ENCODE measurements around the gene HOXA1. TPM values are rescaled to one million over a fixed set of nuclear protein-coding genes. Genes with fewer than 3 reads are reported as not detected.

HOXA1 gene
- total and polyA plus RNA-seq, 2 of the 8 experiments (the other 6 are each of a cell fraction or from before 2014, with no cell fraction given), result not detected

DNA sequence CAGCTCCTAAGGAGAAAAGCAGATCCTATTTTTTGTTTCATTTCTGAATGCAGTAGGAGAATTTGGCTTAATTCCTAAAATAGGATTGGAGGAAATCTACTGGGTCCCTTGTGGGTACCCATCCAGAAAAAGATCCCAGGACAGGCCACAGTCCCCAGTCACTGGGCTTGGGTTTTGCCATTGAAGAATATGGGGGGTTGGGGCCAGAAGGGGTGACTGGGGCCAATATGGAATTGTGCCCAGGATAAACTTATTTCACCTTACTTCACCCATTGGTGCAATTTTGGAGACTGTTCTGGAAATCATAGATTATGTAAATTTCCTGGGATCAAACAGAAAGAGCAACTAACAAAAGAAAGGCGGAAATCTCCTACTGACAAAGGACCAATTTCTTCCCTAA lies 42.7 kb upstream of the HOXA1 start:
- TF ChIP-seq SIN3A (conservative IDR thresholded peaks at IDR 0.05 in 1 of 2, IDR thresholded peaks at IDR 0.05 in 1 of 2; ENCODE audit: low read depth in 1 of 2, low read length in 2 of 2) (no peak), HDAC6 (IDR thresholded peaks at IDR 0.05; ENCODE audit: low read depth, low read length) (no peak), TAF7 (optimal IDR thresholded peaks at IDR 0.05; ENCODE audit: borderline replicate concordance, low read depth, low read length) (no peak), BRCA1 (IDR thresholded peaks at IDR 0.05; ENCODE audit: low read depth, low read length) (no peak), POU5F1 (IDR thresholded peaks at IDR 0.05; ENCODE audit: low read depth, low read length) (no peak), NANOG (IDR thresholded peaks at IDR 0.05; ENCODE audit: insufficient read depth, low read depth, low read length, poor library complexity, severe bottlenecking) (no peak), EP300 (IDR thresholded peaks at IDR 0.05; ENCODE audit: borderline replicate concordance in 1 of 2, low read depth in 2 of 2, low read length in 2 of 2) (no peak), USF2 (IDR thresholded peaks at IDR 0.05; ENCODE audit: low read length) (no peak)

More for the DNA sequence above, 42.7 kb upstream of the HOXA1 start:
- H3K27me3 ChIP-seq (replicated peaks in 1 of 4; ENCODE audit: control insufficient read depth in 3 of 4, extremely low read depth in 1 of 4, insufficient read depth in 3 of 4, low read length in 3 of 4), result peaks cover 98 to 100% (median 100%) of the 10 kb centered on the region in 4 experiments
- no peak overlapping the region for H3K23ac ChIP-seq (ENCODE audit: insufficient read length)
- H2BK20ac ChIP-seq (ENCODE audit: low read length), result no peak overlapping the region
- DNase-seq (ENCODE audit: low read depth in 1 of 2, low spot score in 2 of 2) (no peak), FAIRE-seq (no peak)
- WGBS, 2 experiments (ENCODE audit: extremely low coverage in 1 of 2, insufficient coverage in 1 of 2, insufficient read length in 1 of 2, insufficient replicate concordance in 2 of 2, low coverage in 1 of 2, low lambda C conversion rate in 2 of 2, missing lambda C conversion rate in 1 of 2), result 36% methylated on average over 1 of the region's 1 CpG; no CpG with 5 or more reads in 1 of the 2 experiments
- no peaks in the 10 kb centered on the region for H3K79me2 ChIP-seq (ENCODE audit: control insufficient read depth in 1 of 2, insufficient read depth in 2 of 2, low read length in 2 of 2)
- H3K79me1 ChIP-seq (ENCODE audit: low read depth, low read length), result no peaks in the 10 kb centered on the region
- H3K4me2 ChIP-seq (ENCODE audit: insufficient read depth in 1 of 2, low read depth in 2 of 2, low read length in 2 of 2), result no peak overlapping the region
- no peak overlapping the region for H3K56ac ChIP-seq (replicated peaks; ENCODE audit: insufficient read length, low read depth, low read length)
- H3K4me3 ChIP-seq (ENCODE audit: extremely low read depth in 1 of 4, insufficient read depth in 2 of 4, low read depth in 3 of 4, low read length in 4 of 4), result no peak overlapping the region
- no peak overlapping the region for H3K9ac ChIP-seq (replicated peaks in 1 of 4; ENCODE audit: extremely low read depth in 1 of 4, low read depth in 3 of 4, low read length in 3 of 4)
- H2BK5ac ChIP-seq (ENCODE audit: low read depth, low read length), result no peak overlapping the region
- no peak overlapping the region for H3K27ac ChIP-seq (ENCODE audit: low read depth, low read length)
- H2AK5ac ChIP-seq (ENCODE audit: low read depth, low read length), result no peak overlapping the region
- no peak overlapping the region for H4K91ac ChIP-seq (replicated peaks; ENCODE audit: insufficient read length, low read length)
- H4K20me1 ChIP-seq (replicated peaks in 1 of 2; ENCODE audit: control insufficient read depth in 1 of 2, insufficient read depth in 2 of 2, low read length in 2 of 2), result peaks cover 18 to 21% of the 10 kb centered on the region in 2 experiments
- H2BK12ac ChIP-seq (ENCODE audit: low read depth, low read length), result no peak overlapping the region
- H4K5ac ChIP-seq (ENCODE audit: insufficient read length, low read depth, low read length), result no peak overlapping the region
- no peak overlapping the region for H2AFZ ChIP-seq (ENCODE audit: low read length)
- H3K4ac ChIP-seq (replicated peaks; ENCODE audit: insufficient read length, low read depth, low read length), result no peak overlapping the region
- H3K9me3 ChIP-seq (ENCODE audit: insufficient read depth in 2 of 2, low read depth in 1 of 2, low read length in 1 of 2), result no peaks in the 10 kb centered on the region
- POLR2A ChIA-PET (ENCODE audit: partially characterized antibody), result no interaction called here
- H4K8ac ChIP-seq (ENCODE audit: extremely low read depth, insufficient read depth, low read length), result no peak overlapping the region
- CTCF ChIA-PET (ENCODE audit: partially characterized antibody), result no interaction called here
- no peak overlapping the region for H3K18ac ChIP-seq (ENCODE audit: extremely low read depth, low read length)
- no peak overlapping the region for H2BK15ac ChIP-seq (ENCODE audit: low read length)
- peaks cover 0 to 10% (median 0%) of the 10 kb centered on the region in 4 experiments; a peak in 1 of 8 replicates for H3K36me3 ChIP-seq (ENCODE audit: control insufficient read depth in 2 of 4, insufficient read depth in 4 of 4, low read length in 3 of 4)
- H3K4me1 ChIP-seq (replicated peaks in 1 of 4; ENCODE audit: control insufficient read depth in 3 of 4, insufficient read depth in 4 of 4, low read length in 3 of 4), result peaks cover 0 to 6% (median 3%) of the 10 kb centered on the region in 4 experiments; a peak in 4 of 7 replicates
- H2BK120ac ChIP-seq (replicated peaks; ENCODE audit: low read depth, low read length), result no peak overlapping the region
- peaks cover 8% of the 10 kb centered on the region for H3K23me2 ChIP-seq (ENCODE audit: low read depth, low read length)
- no peak overlapping the region for H3K14ac ChIP-seq (ENCODE audit: insufficient read length)
